GM18868 (cell line): ENCODE measurements around the gene CCR6.

Experiments
- ATAC-seq: cut with Tn5 transposase; IDR thresholded peaks from one replicate; pipeline ENCODE4 v1.9.1; 2021; ENCODE audit warnings: mild to moderate bottlenecking, moderate library complexity; ENCODE audit not compliant: unreplicated experiment

CCR6 gene

DNA sequence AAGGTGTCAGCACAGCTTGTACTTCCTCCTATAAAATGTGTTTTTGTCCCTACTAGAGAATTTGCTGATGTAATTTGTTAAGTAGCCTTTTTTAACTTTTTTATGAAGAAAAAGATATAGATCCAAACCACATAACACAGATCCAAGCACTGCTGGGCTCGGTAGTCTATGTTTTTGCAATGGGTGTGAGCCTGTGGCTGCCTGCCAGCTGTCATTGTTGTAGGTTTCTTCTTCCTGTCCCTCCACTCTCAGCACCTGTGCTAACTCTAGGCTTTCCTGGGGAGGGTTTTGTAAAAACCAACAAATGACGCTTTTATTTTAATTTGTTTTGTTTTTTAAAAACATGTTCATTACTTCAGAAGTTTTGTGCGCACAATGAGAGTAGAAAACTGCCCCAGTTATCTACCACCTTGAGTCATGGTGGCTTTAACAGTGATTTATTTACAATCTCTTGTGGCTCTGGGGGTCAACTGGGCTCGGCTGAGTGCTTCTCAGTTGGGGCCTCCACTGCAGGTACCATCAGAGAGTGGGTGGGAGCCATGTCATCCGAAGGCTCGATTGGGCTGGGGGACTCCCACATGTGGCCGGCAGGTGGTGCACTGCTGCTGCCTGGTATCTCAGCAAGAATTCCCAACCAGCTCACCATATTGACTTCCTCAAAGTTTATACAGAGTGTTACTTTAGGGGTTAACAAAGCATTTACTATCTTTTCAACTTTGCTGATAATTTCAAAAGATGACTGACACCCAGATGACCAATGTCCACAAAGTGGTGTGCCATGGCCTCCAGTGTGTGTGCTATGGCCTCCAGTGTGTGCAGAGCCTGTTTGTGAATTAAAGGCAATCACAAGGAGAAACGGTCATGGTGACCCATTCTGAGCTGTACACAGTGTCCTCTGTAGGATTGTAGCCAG lies 3.0 kb upstream of the CCR6 start:
- no peak for ATAC-seq

DNA sequence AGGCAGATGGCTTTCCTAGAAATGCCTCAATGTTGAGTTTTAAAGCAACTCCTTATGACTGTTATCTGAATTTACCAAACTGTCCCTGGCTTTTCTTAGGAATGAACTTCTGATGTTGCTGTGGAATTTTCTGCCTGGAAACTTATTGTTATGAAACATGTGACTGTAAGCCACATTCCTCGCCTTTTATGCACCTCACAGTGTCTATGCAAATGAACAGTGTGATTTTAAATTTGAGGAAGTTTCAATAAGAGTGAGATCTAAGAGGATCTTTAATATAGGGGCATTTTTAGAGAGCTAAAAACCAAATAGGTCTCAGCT lies 2.4 kb upstream of the CCR6 start:
- no peak for ATAC-seq

DNA sequence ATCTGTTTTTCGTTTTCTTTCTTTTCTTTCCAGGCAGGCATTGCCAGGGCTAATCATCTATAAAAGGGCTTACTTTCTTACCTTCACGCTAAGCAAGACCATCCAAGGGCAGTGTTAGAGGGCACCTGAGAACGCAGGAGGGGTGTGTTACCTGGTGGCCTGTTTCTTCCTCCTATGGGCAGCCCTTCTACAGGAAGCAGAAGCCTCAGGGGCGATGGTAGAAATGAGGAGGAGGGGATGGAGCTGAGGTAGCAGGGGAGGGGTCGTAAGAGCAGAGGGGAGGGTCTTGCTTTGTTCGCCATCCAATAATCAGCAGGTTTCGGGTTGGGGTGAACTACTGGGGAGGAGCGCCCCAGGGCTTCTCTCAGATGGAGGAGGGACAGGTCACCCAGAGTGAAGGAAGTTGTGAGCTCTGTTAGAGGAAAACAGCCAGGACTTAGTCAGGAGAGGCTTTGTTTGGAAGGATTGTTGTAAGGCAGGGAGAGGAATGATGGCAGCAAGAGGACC lies 1.5 kb upstream of the CCR6 start:
- no peak for ATAC-seq

DNA sequence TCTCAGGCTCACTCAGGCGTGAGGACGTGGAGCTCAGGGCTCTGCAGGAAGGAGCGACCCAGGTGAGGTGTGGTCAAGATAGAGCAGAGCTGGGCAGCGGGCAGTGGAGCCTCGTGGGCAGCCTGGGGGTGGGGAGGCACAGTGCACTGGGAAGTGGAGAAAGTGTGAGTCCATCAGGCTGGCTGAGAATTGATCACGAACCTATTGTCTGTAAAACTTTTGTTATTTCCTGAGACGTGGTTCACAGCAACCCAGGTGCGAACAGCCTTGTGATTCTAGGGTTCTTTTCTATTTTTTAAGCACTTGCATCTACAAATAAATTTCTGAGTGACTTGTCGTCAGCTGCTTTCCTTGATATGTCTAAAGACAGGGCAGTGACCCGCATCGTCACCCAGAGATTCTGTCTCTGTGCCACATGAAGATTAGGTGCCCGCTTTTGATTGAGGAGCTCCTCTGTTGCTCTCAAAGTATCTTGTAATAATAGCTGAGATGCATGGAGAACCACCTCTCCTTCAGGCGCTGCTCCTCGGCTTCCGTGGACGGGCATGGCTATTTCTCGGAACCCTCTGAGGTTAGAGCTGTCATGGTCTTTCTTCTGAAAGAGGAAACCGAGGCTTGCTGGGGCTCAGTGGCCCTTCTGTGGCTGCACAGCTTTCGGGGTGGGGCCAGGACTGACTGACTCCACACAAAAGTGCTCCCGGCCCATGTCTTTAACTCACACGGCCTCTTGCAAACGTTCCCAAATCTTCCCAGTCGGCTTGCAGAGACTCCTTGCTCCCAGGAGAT lies 662 bp upstream of the CCR6 start:
- ATAC-seq, result peak; percentile 24

DNA sequence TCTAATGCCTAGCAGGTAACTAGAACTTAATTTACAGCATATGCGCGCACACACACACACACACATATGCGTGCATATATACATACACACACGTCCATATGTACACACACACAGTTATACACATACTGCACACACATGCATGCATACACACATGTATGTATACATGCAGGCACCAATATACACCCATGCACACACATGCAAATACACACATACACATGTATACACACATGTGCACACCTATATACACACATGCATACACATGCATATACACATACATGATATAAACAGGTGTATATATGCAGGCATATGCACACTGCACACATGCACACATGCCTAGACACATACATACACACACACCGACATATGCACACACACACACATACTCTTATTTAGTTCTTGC lies 1.9 kb downstream of the CCR6 start:
- no peak for ATAC-seq

DNA sequence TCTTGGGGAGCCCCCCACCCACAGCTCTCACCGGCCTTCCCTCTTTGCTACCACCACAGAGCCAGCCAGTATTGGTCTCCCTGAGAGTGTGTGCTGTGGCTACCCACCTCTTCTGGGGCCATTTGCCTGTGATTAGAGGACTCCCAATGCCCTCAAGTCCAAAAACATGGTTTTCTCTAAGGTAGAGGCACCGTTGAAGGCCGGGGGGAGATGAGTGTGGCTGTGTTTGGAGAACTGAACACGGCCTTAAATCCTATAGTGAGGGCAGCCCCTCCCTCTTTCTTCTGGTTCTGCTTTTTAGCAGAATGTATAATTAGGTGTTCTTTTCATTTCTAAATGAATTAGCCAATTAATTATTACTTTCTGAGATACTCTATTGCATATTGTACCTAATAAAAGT lies 2.5 kb downstream of the CCR6 start:
- ATAC-seq, result no peak

DNA sequence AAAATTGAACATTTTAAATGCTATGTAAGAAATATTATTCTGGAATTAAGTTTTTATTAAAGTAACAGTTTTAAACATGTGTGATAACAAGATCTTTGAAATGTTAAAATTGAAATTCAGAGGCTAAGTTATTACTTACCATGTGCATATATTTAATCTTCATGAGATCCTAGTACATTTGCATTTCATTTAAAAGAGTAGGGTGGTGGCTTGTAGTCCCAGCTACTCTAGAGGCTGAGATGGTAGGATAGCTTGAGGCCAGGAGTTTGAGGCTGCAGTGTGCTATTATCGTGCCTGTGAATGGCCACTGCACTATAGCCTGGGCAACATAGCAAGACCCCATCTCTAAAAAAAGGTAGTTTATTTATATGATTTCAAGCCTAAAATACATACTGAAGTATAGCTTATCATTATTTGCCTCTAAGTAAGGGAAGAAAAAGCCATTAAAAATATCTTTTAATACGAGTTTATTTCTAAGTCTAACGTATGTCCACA lies 3.0 kb downstream of the CCR6 start:
- no peak for ATAC-seq

DNA sequence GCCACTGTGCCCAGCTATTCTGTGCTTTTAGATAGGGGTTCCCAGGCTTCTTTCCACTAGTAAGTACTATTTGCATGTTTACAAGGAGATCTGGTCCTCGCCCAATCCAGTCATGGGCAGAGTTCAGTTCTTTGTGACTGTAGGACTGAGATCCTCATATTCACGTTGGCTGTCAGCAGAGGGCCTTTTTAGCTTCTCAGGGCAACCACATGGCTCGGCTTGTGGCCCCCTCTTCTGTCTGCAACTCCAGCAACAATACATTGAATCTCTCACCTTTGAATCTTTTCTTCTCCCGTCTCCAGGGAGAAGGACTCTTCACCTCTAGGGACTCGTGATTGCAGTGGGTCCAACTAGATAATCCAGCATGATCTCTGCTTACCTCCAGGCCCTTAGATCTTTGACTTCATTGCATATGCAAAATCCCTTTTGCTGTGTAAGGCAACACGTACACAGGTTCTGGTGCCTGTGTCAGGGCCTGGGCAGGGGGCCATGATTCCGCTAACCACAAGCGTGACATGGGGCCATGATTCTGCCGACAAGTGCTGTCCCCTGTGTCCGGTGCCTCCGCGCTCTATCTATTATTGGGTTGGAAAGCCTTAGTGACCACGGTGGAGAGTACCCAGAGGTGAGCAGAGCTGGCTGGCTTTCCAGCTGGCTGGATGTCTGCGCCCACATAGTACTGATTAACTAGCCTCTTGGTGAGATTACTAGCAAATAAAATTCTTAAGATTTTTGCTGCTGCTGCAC lies 5.1 kb downstream of the CCR6 start:
- ATAC-seq, result no peak

DNA sequence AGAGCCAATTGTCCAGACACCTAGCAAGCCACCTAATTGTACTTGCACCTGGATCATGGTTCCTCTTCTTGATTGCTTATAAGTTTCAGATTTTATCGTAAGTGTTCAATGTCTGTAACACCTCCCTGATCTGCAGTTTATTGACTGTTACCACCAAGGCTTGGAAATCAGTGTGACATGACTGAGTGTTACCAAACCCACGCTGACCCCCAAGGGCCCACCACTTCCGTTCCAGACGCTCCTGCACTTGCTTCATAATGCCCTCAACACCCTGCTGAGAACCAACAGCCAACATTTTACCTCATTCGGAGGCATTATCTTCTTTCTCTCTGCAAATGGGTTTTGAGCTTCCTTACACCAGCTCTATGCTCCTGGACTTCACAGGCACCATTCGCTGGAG lies 6.3 kb downstream of the CCR6 start:
- ATAC-seq, result no peak

DNA sequence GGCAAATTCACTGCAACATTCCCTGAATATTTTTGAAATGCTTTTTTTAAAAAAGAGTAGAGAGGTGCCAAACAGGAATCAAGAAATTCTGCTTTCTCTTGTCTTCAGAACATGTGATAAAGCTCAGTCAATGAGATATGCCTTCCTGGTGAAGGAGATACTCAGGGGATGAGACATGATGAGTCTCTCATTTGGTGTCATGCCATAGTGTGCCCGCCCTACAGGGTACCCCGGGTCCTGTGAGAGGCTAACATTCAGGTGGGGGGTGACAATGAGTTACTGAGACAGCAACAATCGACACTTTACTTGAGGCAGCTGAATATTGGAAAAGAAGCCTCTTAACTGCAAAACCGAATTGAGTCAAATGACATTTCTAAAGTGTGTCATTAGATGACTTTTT lies 6.7 kb downstream of the CCR6 start:
- ATAC-seq, result no peak

DNA sequence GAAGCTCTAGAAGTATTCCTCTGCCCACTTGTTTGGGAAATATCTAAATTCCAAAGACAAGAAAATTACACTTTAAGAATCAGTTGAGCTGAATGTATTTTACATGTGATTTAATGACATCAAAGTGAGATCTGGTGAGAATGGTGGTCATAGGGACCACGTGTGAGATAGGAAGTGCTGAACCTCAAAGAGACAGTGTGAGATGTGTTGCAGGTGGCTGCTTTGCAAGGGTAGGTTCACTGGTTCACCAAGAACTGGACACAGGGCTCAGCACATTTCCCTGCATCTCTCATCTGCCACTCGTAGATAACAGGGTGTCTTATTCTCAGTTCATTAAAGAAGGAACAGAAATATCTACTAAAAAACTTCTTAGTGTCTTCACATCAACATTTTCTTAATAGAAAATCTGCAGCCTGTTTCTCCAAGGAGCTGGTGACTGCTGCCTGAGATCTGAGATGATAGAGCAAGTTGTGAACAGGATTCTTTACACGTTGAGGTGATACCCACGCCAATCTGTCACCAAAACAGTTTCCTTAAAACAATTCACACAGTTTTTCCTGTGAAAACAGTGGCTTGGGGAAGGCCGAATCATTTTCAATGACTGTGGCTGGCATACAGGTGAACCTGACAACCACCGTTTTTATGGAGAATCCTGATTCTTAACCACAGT lies 7.2 kb downstream of the CCR6 start:
- ATAC-seq, result no peak

DNA sequence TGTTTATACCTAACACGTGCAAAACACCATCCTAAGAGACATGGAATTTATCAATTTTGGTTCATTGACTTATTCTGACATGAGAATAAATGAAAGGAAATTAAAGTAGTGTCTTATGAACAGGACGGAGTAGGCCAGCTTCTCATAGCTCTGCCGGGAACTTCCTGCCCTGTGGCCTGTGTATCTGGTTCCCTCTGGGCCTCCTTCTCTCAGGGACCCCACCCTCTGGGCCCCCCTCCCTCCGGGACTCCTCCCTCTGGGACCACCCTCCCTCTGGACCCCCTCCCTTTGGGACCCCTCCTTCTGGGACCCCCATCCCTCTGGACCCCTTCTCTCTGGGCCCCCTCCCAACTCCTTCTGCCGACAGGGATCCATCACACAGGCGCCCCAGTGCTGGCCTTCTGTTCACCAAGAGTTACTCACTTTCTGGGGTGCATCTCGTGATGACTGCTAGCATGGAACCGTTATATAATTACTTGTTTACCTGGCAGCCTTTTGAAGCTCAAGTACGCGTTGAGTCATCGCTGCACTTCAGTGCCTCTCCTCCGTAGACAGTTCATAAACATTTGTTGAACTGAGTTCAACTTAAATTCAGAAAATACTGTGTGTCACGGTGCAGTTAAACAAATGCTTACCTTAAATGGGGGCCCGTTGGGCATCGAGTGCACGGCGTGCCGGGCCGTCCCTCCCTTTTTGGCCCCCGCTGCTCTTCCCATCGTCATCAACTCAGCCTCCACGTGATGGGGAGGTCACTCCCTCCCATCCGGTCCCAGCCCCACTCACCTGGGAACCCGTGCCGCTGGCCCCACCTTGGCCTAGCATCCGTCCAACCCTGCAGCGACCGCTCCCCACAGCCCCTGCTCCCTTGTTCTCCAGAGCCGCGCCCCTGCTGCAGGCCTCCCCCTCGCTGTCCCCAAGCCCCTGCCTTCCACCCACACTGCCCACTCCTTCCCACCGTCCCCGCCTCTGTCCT lies 8.1 kb downstream of the CCR6 start:
- no peak for ATAC-seq

DNA sequence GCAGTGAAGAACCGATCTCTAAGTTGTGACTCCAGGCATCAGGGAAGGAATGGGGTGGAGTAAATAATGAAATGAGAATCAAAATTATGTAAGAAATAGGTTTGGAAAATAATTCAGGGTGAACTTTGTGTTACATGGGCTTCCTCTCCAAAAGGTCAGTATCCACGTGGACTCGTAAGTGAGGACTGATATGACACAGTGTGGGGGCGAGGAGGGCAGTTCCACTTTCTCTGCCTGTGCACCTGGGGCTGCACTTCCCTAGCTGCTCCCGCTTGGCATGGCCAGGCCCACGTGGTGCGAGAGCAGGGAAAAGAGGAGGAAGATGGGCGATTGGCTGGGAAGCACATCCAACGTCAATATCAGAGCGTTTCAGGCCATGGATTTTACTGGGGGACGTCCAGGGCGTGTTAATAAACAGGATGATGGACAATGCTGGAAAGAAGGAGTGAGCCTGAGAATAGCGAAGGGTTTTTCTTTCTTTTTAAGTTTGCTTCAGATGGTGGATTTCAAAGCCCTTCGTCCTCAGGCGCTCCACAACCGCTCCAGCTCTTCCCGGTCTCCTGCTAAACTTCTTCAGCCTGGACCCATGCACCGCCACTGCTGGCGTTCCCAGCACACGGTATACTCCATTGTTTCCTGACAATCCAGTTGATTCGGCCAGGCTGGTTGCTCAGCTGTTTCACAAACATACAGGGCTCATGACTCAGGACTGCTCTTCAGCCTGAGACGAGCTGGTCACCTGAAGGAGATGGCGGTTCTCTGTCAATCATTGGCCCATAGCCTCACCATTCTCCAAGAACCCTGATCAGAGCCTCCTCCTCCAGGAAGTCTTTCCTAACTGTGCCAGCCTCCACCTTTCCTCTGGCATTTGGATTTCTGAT lies 11.8 kb downstream of the CCR6 start:
- ATAC-seq, result no peak

DNA sequence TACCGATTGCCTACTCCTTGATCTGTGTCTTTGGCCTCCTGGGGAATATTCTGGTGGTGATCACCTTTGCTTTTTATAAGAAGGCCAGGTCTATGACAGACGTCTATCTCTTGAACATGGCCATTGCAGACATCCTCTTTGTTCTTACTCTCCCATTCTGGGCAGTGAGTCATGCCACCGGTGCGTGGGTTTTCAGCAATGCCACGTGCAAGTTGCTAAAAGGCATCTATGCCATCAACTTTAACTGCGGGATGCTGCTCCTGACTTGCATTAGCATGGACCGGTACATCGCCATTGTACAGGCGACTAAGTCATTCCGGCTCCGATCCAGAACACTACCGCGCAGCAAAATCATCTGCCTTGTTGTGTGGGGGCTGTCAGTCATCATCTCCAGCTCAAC lies 13.5 kb downstream of the CCR6 start:
- no peak for ATAC-seq

DNA sequence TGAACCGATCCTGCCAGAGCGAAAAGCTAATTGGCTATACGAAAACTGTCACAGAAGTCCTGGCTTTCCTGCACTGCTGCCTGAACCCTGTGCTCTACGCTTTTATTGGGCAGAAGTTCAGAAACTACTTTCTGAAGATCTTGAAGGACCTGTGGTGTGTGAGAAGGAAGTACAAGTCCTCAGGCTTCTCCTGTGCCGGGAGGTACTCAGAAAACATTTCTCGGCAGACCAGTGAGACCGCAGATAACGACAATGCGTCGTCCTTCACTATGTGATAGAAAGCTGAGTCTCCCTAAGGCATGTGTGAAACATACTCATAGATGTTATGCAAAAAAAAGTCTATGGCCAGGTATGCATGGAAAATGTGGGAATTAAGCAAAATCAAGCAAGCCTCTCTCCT lies 14.2 kb downstream of the CCR6 start:
- ATAC-seq, result no peak

DNA sequence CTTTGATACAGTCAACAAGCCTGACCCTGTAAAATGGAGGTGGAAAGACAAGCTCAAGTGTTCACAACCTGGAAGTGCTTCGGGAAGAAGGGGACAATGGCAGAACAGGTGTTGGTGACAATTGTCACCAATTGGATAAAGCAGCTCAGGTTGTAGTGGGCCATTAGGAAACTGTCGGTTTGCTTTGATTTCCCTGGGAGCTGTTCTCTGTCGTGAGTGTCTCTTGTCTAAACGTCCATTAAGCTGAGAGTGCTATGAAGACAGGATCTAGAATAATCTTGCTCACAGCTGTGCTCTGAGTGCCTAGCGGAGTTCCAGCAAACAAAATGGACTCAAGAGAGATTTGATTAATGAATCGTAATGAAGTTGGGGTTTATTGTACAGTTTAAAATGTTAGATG lies 15.0 kb downstream of the CCR6 start:
- no peak for ATAC-seq

DNA sequence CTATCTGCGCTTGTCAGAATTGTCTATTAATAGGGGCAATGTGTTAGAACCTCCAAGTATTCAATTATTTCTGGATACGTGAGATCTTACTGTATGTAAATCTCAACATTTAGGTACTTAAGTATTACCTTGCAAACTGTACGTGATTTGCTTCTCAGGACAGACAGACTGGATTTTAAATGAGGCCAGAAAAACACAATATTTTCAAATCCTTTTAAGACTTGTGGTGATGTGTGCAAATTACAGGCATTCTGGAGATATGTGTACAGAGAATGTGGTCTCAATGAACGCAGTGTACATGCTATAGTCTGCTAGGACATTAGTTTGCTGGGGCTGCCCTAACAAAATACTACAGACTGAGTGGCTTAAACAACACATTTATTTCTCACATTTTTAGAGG lies 16.9 kb downstream of the CCR6 start:
- no peak for ATAC-seq

DNA sequence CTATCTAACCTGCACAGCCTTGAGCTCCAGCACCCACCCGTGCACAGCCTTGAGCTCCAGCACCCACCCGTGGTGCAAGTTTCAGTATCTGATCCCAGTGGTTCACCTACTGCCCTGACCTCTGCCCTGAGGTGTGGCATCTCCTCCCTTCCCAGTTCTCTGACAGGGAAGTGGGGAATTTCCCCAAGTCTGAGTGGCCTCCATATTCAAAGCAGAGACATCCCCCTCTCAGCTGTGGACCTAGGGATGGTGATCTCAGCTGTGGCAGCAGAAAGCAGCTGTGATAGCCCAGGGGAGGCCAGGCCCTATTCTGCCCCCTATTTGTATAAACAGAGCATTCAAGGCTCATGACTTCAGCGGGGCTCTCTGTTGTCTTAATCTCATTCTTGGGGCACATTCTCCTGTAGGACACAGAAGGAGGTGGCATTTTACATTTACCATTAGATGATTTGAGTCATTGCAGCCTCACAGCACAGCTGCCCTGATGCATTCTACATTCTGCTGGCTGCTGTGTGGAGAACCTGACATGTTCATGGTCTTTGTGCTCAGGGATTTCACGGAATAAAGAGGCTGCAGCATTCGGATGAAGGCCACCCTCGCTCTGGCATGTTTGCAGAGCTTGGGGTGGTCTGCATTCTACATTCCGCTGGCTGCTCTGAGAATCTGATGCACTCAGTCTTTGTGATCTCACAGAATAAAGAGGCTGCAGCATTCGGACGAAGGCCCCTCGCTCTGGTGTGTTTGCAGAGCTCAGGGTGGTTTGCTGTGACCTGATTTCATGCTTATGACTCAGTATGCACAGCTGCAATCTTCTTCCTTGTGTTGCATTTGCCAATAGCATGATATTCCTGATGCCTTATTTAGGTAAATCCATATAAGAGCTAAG lies 17.9 kb downstream of the CCR6 start:
- peak; percentile 42 for ATAC-seq
